Body of pancreas (tissue), 4 donors: ENCODE data around the gene SMAD4.

ENCODE experiments used
- CTCF ChIP-seq, 7 experiments: fragments of 450-650 bp in 4 of 7; fragments of 200-600 bp in 3 of 7; sonication (generic) in 3 of 7; IDR thresholded peaks; one replicate each; pipeline ENCODE4 v1.5.1; 2016 to 2019; ENCODE audit warnings: antibody characterized with exemption in 7 of 7
- POLR2A ChIP-seq, 3 donors: fragments of 450-650 bp; IDR thresholded peaks; one replicate each; pipeline ENCODE4 v1.6.1; 2016; ENCODE audit warnings: antibody characterized with exemption in 3 of 3, mild to moderate bottlenecking in 2 of 3

- TF ChIP-seq CTCF (IDR thresholded peaks at IDR 0.05) (no peak), POLR2A (IDR thresholded peaks at IDR 0.05) (no peak)
Observed at GRCh38 chr18:51012441-51012840, 17.6 kb upstream of the SMAD4 start.
